Breast epithelium (tissue), 3 donors: ENCODE data around the gene THY1.

Source experiments
- CTCF ChIP-seq, 3 donors: fragments of 450-650 bp; IDR thresholded peaks; one replicate each; pipeline ENCODE4 v1.5.1; 2016 to 2017; ENCODE audit warnings: antibody characterized with exemption in 3 of 3, mild to moderate bottlenecking in 3 of 3, moderate library complexity in 3 of 3
- POLR2A ChIP-seq: fragments of 450-650 bp; IDR thresholded peaks from one replicate; pipeline ENCODE4 v1.6.1; 2016; ENCODE audit warnings: antibody characterized with exemption, mild to moderate bottlenecking, moderate library complexity
- POLR2AphosphoS5 ChIP-seq, 3 donors: sonication (generic); formaldehyde crosslinking; IDR thresholded peaks; one replicate each; pipeline ENCODE4 v1.6.1; 2017; ENCODE audit warnings: antibody characterized with exemption in 3 of 3

- no peak for TF ChIP-seq CTCF (IDR thresholded peaks at IDR 0.05)
- no peak for TF ChIP-seq POLR2A
- no peak for TF ChIP-seq POLR2AphosphoS5 (IDR thresholded peaks at IDR 0.05)
These were observed 10.9 kb downstream of the THY1 start for GRCh38 chr11:119412072-119412471.
